Measurements from ENCODE around the gene RCAN2. TPM values are rescaled to one million over a fixed set of nuclear protein-coding genes. Genes with fewer than 3 reads are reported as not detected.
A peak's percentile ranks its signal among the peaks of the same experiment; 100 is the strongest.

Gene RCAN2
- total RNA-seq, 1 donor from 2014 or later: 0.07 TPM

DNA sequence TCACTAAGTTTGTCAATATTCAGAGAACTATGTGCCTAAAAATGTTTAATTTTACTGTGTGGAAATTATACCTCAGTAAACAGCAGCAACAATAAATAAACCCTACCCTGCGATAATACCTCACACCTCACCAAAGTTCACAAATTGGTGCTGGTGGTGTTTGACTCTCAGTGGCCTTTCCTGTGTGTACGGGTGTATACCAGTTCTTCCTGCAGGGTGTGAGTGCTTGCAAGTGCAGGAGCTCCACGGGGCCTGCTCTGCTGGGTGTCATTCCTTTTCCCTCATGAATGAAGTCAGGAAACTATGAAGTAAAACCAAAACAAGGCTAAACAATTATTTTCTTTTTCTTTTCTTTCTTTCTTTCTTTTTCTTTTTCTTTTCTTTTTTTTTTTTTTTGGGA, 316.3 kb downstream of the RCAN2 start:
- no peak overlapping the region for H3K27ac Mint-ChIP-seq
- DNase-seq: peak; percentile 64
- H3K4me1 Mint-ChIP-seq: peaks cover 23% of the 10 kb centered on the region
- no peaks in the 10 kb centered on the region for H3K36me3 Mint-ChIP-seq (ENCODE audit: low read depth)
- intact Hi-C loops (cut with micrococcal nuclease): loop anchor here (1.0 to 5.0 kb wide), 3 partner anchors 46 to 163 kb away; partner anchors contain the start of gene ENPP4
- H3K4me3 Mint-ChIP-seq: no peak overlapping the region
- H3K9me3 Mint-ChIP-seq: no peaks in the 10 kb centered on the region
- H3K27me3 Mint-ChIP-seq: peaks cover 67% of the 10 kb centered on the region

DNA sequence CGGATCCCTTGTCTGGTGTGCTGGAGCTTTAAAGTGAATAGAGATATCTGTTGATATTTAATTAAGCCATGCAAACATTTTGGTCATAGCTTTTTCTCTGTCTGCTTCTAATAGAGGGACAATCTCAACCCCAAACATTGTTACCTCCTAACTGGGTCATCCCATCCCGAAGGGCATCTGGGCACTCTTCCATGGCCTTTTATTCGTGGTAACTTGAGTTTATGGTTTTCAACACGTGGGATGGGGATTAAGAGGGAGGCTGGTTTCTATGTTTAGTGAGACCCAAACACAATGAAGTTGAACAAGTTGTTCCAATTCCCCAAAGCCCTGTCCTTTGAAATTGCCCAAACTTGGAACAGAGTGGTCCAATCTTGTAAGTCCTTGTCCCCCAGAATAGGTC, 319.1 kb downstream of the RCAN2 start:
- no peak for DNase-seq
- Mint-ChIP-seq H3K27ac (no peak overlapping the region), H3K9me3 (no peaks in the 10 kb centered on the region), H3K4me1 (peaks cover 23% of the 10 kb centered on the region), H3K4me3 (no peak overlapping the region), H3K27me3 (peaks cover 54% of the 10 kb centered on the region), H3K36me3 (ENCODE audit: low read depth) (no peaks in the 10 kb centered on the region)
- intact Hi-C loops (cut with micrococcal nuclease): no loop called here

Other genes starting within 250 kb of the RCAN2 start
- gene CYP39A1, start 161.4 kb upstream of the RCAN2 start, total RNA-seq: not detected in 2 replicates
- 0.07 and 0.28 TPM in 2 replicates for gene SLC25A27, start 161.5 kb upstream of the RCAN2 start, total RNA-seq
- gene TDRD6, start 196.4 kb upstream of the RCAN2 start, total RNA-seq: not detected in 2 replicates
- not detected in 2 replicates for gene PLA2G7, start 243.9 kb upstream of the RCAN2 start, total RNA-seq

Data from activated CD4-positive, alpha-beta T cell treated with anti-CD3 and anti-CD28 coated beads, Interleukin-2, amount 10 ng/mL, durations not matched to agents 24 days and 14 days (primary cell).